Omental fat pad (tissue), 4 donors: Measurements from ENCODE around the gene MYBPC3. TPM values are rescaled to one million over a fixed set of nuclear protein-coding genes. Genes with fewer than 3 reads are reported as not detected.

Experiments used
- ATAC-seq: fragments of 150-250 bp; one replicate; pipeline ENCODE4 v1.9.1; 2016; ENCODE audit warnings: mild to moderate bottlenecking, moderate library complexity; ENCODE audit not compliant: low FRiP score
- DNase-seq: peaks from one replicate; pipeline ENCODE4 v3.0.0-alpha.2; 2019; ENCODE audit warnings: low spot score
- total RNA-seq, 4 donors: library from RNA; depleted of rRNA; stranded (reverse); fragments of >200 nt; gene quantifications; one replicate each; pipeline ENCODE4 v1.1.0, GENCODE V29; 2016
- TF ChIP-seq, protein P1 (sequence below), 3 donors: fragments of 450-650 bp; IDR thresholded peaks; one replicate each; pipeline ENCODE4 v1.5.1; 2016 to 2017; ENCODE audit warnings: antibody characterized with exemption in 3 of 3, mild to moderate bottlenecking in 3 of 3, moderate library complexity in 2 of 3

Gene MYBPC3
- total RNA-seq, 4 donors from 2014 or later = 0.19 to 0.79 (median 0.21) TPM

DNA sequence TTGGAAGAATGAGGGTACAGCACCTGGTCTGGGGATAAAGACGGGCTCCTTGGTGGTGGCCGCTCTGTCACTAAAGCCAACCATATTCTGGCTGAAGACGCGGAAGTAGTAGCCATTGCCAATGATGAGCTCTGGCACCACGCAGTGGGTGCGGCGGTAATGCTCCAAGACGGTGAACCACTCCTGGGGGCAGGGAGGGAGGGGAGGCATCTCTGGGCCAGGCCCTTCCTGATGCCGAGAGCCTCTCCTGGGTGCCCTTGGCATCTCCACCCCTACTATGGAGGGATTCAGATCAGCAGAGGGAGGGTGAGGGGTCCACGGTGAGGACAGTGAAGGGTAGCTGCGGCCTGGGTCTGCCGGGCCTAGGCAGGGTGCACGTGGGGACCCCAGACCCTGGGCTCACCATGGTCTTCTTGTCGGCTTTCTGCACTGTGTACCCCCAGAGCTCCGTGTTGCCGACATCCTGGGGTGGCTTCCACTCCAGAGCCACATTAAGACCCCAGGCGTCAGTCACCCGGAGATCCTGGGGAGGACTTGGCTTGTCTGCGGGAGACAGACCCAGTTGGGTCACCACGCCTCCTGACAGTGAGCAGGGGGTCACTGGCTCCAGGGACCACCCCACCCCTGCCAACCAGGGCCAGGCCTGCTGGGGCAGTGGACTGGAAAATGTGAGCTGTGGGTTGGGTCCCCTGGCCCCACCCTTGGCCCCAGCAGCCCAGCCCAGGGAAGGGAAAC, 19.5 kb downstream of the MYBPC3 start:
- TF ChIP-seq, protein P1, sequence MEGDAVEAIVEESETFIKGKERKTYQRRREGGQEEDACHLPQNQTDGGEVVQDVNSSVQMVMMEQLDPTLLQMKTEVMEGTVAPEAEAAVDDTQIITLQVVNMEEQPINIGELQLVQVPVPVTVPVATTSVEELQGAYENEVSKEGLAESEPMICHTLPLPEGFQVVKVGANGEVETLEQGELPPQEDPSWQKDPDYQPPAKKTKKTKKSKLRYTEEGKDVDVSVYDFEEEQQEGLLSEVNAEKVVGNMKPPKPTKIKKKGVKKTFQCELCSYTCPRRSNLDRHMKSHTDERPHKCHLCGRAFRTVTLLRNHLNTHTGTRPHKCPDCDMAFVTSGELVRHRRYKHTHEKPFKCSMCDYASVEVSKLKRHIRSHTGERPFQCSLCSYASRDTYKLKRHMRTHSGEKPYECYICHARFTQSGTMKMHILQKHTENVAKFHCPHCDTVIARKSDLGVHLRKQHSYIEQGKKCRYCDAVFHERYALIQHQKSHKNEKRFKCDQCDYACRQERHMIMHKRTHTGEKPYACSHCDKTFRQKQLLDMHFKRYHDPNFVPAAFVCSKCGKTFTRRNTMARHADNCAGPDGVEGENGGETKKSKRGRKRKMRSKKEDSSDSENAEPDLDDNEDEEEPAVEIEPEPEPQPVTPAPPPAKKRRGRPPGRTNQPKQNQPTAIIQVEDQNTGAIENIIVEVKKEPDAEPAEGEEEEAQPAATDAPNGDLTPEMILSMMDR (IDR thresholded peaks at IDR 0.05) = no peak
- ATAC-seq (no peak), DNase-seq (no peak)

DNA sequence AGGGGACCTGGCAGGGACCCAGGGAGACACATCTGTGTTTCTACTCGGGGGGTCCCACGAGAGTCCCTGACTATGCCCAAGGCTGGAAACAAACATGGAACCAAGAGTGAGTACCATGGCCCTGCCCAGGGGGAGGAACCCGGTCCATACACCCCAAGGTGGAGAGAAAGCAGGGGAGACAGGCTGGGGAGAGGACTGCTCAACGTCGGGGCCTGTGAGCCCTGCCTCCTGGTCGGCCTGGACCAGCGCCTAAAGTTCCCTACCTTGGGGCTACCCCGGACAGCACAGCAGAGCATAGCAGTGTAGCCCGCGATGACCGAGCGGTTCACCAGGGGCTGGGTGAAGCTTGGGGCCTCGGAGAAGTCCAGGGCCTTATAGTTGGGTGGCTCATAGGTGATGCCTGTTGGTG, 20.2 kb downstream of the MYBPC3 start:
- TF ChIP-seq, protein P1 (IDR thresholded peaks at IDR 0.05) = no peak
- DNase-seq (no peak), ATAC-seq (peak; percentile 21)

DNA sequence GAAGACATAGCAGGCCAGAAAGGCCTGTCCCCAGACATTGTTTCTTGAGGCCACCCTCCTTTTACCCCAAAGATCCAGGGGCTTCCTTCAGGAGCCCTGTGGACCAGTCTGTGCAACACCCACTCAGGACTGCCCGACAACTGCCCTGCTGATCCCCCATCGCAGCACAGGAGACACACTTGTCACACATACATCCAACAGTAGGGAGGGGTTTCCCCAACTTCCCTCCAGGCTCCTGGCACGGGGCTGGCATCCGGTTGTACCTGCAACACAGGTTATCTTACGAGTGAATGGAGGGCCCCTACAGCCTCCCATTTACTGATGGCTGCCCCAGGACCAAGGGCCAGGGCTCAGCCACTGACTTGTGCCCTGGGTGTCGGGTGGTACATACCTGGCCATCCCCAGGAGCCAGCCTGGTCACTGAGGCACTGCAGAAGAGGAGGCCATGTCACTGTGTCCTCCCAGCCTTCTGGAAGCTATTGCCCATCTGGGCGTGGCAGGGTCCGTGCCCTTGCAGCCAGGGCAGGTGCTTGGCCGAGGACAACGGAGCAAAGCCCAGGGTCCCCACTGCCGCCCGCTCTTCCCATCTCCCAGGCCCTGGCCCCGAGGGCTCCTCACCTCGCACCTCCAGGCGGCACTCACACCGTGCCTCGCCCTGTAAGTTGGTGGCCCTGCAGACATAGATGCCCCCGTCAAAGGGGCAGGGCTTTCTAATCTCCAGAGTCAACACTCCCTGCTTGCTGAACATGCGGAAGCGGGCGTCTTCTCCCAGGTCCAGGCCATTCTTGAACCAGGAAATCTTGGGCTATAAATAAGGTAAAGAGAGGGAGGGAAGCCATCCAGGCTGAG, 20.8 kb downstream of the MYBPC3 start:
- TF ChIP-seq, protein P1 (IDR thresholded peaks at IDR 0.05) = no peak
- ATAC-seq = no peak
- DNase-seq = no peak

DNA sequence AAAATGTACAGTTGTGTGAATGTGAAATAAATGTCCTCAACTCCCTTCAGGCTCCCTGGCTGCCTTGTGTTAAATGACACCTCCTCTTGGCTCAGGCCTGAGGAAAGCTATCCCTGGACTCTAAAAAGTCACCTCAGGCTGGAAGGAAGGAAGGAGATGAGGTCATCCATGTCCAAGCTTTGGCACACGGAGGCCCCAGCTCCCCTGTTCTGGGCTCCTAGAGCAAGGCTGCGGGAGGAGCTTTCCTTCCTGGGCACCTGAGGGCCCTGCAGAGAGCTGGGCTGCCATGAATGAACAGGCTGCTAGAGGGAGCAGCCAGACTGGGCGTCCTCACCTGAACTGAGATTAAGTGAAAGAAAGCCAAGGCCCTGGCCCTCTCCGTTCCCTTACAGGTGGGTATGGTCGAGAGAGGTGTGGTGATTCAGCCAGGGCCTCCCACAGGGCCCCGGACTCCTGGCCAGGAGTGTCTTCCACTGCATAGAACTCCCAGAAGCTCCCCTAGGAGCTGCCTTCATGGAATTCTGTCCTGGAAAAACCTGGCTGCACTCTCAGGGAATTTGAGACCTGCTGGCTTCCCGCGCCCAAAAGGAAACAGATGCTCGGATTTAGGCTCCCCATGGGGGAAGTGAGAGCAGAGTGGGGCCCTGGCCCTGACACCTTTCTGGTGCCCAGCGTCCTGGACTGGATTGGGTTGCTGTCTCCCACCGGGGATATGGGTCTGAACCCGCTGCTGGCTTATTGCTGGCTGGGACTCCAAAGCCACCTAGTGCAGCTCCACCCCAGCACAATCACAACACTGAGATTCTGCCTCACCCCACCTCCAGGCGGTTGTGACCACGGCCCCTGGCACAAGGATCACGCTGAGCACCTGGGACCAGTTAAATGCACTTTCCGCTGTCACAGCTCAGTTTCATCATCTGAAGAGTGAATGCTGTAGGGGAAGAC, 22.2 kb downstream of the MYBPC3 start:
- TF ChIP-seq, protein P1 (IDR thresholded peaks at IDR 0.05) = no peak
- ATAC-seq (no peak), DNase-seq (no peak)

DNA sequence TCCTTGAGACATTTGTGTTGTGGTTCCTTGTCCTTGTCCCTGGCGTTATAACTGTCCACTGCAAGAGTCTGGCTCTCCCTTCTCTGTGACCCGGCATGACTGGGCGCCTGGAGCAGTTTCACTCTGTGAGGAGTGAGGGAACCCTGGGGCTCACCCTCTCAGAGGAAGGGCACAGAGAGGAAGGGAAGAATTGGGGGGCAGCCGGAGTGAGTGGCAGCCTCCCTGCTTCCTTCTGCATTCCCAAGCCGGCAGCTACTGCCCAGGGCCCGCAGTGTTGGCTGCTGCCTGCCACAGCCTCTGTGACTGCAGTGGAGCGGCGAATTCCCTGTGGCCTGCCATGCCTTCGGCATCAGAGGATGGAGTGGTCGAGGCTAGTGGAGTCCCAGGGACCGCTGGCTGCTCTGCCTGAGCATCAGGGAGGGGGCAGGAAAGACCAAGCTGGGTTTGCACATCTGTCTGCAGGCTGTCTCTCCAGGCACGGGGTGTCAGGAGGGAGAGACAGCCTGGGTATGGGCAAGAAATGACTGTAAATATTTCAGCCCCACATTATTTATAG, 23.0 kb downstream of the MYBPC3 start:
- ATAC-seq (no peak), DNase-seq (no peak)

More for the DNA sequence above, 23.0 kb downstream of the MYBPC3 start:
- TF ChIP-seq, protein P1 (IDR thresholded peaks at IDR 0.05) = no peak
